ENCODE measurements around the gene EXOC7. TPM values are rescaled to one million over a fixed set of nuclear protein-coding genes. Genes with fewer than 3 reads are reported as not detected.
A peak's percentile ranks its signal among the peaks of the same experiment; 100 is the strongest.
"Not testable (repeated sequence)": the region's sequence is repeated elsewhere in the genome, so short reads cannot be mapped to it uniquely, and the experiment has no call there.

Gene EXOC7
- total RNA-seq, 2 experiments from 2014 or later: 88.1 to 90.6 TPM

GRCh38 chr17:76065775-76066174 lies 37.8 kb downstream of the EXOC7 start:
- Histone ChIP-seq H3K9me3 (ENCODE audit: control insufficient read depth in 1 of 2, insufficient read depth in 1 of 2, low read length in 2 of 2) (no peaks in the 10 kb centered on the region), H3K4me3 (ENCODE audit: low read length) (no peak overlapping the region), H3K4me1 (ENCODE audit: insufficient read depth, low read length) (peaks cover 32% of the 10 kb centered on the region), H3K36me3 (ENCODE audit: insufficient read depth, low read length) (peaks cover 72% of the 10 kb centered on the region), H3K27ac (ENCODE audit: low read depth in 1 of 2, low read length in 2 of 2) (no peak overlapping the region), H3K27me3 (ENCODE audit: control insufficient read depth in 1 of 2, insufficient read depth in 2 of 2, low read length in 2 of 2) (no peaks in the 10 kb centered on the region)
- Mint-ChIP-seq H3K36me3 (ENCODE audit: low read depth) (peaks cover 84% of the 10 kb centered on the region), H3K27me3 (no peaks in the 10 kb centered on the region), H3K4me1 (ENCODE audit: low read depth) (peaks cover 27% of the 10 kb centered on the region), H3K4me3 (no peak overlapping the region), H3K27ac (peak overlapping the region; percentile 88), H3K9me3 (no peaks in the 10 kb centered on the region)
- intact Hi-C loops (cut with DNase I, micrococcal nuclease): no loop called here
- CTCF ChIA-PET: interaction anchor here (1.4 kb wide), 1 partner anchor 52 kb away, joined by 5 read pairs; no protein-coding TSS in a partner anchor
- POLR2A ChIA-PET: interaction anchor here (1.6 kb wide), 1 partner anchor 52 kb away, joined by 5 read pairs; no protein-coding TSS in a partner anchor
- TF ChIP-seq CTCF (IDR thresholded peaks at IDR 0.05): no peak
- DNase-seq: no peak
- no peak for ATAC-seq (ENCODE audit: poor library complexity)

DNA sequence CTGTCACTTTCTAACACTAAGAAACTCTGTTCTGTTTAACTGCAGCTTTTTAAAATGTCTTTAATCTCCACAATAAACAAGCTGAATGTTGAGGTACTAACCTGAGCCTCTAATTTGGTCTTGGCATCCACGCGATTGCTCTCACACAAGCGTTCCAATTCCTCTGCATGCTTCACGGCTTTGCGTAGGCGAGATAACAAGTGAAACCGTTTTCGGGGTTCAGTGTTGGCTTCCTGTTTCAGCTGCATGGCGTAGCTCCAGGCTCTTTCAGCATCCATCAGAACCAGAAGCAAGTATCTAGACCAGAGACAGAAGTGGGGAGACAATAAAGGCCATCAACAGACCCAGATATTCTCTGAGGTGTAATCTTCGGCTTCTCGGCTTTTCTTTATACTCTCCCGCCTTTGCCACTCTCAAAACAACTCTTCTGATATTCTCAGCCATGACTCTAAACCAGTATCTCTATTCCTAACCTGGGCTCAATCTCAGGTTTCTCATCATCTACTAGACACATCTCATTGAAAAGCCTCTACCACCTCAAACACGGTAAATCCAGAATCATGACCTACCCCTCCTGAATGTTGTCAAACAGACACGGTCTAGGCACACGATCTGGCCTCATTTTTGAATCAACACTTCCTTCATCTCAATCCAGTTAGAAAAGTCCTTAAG lies 39.6 kb downstream of the EXOC7 start:
- CTCF ChIA-PET: interaction anchor here (1.2 to 1.5 kb wide), 2 partner anchors 50 to 310 kb away, joined by 3 read pairs; no protein-coding TSS in a partner anchor
- peaks cover 82% of the 10 kb centered on the region for H3K36me3 ChIP-seq (ENCODE audit: insufficient read depth, low read length)
- H3K4me3 ChIP-seq (ENCODE audit: low read length): peak overlapping the region; percentile 6
- H3K4me3 Mint-ChIP-seq: peak overlapping the region; percentile 72
- peak overlapping the region; percentile 88 for H3K27ac Mint-ChIP-seq
- H3K27me3 Mint-ChIP-seq: no peaks in the 10 kb centered on the region
- no peak for TF ChIP-seq CTCF (IDR thresholded peaks at IDR 0.05)
- intact Hi-C loops (cut with DNase I, micrococcal nuclease): no loop called here
- no peaks in the 10 kb centered on the region for H3K9me3 ChIP-seq (ENCODE audit: control insufficient read depth in 1 of 2, insufficient read depth in 1 of 2, low read length in 2 of 2)
- H3K27me3 ChIP-seq (ENCODE audit: control insufficient read depth in 1 of 2, insufficient read depth in 2 of 2, low read length in 2 of 2): no peaks in the 10 kb centered on the region
- POLR2A ChIA-PET: interaction anchor here (0.7 to 2.2 kb wide), 10 partner anchors 8 to 289 kb away, joined by 3 to 13 read pairs (median 5); partner anchors contain the start of genes EXOC7, PRPSAP1, SRP68 and ZACN
- H3K9me3 Mint-ChIP-seq: no peaks in the 10 kb centered on the region
- H3K4me1 Mint-ChIP-seq (ENCODE audit: low read depth): peaks cover 25% of the 10 kb centered on the region
- peaks cover 90% of the 10 kb centered on the region for H3K36me3 Mint-ChIP-seq (ENCODE audit: low read depth)
- H3K4me1 ChIP-seq (ENCODE audit: insufficient read depth, low read length): peaks cover 16% of the 10 kb centered on the region
- peak overlapping the region; percentile 18 to 68 for H3K27ac ChIP-seq (ENCODE audit: low read depth in 1 of 2, low read length in 2 of 2)
- DNase-seq (peak in 11 of 14 experiments; percentile 25 to 74 (median 42)), ATAC-seq (ENCODE audit: poor library complexity) (peak; percentile 97)

- POLR2A ChIA-PET; H3K27me3 ChIP-seq (ENCODE audit: control insufficient read depth in 1 of 2, insufficient read depth in 2 of 2, low read length in 2 of 2); H3K9me3 ChIP-seq (ENCODE audit: control insufficient read depth in 1 of 2, insufficient read depth in 1 of 2, low read length in 2 of 2); H3K9me3 Mint-ChIP-seq; DNase-seq; H3K4me3 Mint-ChIP-seq; H3K4me3 ChIP-seq (ENCODE audit: low read length); H3K27me3 Mint-ChIP-seq; ATAC-seq (ENCODE audit: poor library complexity); H3K4me1 ChIP-seq (ENCODE audit: insufficient read depth, low read length); H3K27ac Mint-ChIP-seq; H3K27ac ChIP-seq (ENCODE audit: low read depth in 1 of 2, low read length in 2 of 2): not testable (repeated sequence)
- peaks cover 87% of the 10 kb centered on the region for H3K36me3 ChIP-seq (ENCODE audit: insufficient read depth, low read length)
- CTCF ChIA-PET: interaction anchor here (0.6 kb wide), 1 partner anchor 225 kb away, joined by 4 read pairs; no protein-coding TSS in a partner anchor
- intact Hi-C loops (cut with DNase I, micrococcal nuclease): loop anchor here in 1 of 2 experiments (5.0 kb wide), 1 partner anchor 46 kb away; no protein-coding TSS in a partner anchor
- Mint-ChIP-seq H3K4me1 (ENCODE audit: low read depth) (peaks cover 11% of the 10 kb centered on the region), H3K36me3 (ENCODE audit: low read depth) (peaks cover 90% of the 10 kb centered on the region)
Measured at GRCh38 chr17:76058264-76058663, 45.3 kb downstream of the EXOC7 start.
